Measurements from ENCODE around the gene PARVA.
"Not testable (repeated sequence)": the region's sequence is repeated elsewhere in the genome, so short reads cannot be mapped to it uniquely, and the experiment has no call there.

GRCh38 chr11:12357697-12358096 is 19.7 kb upstream of the PARVA start:
- TF ChIP-seq, protein P1, sequence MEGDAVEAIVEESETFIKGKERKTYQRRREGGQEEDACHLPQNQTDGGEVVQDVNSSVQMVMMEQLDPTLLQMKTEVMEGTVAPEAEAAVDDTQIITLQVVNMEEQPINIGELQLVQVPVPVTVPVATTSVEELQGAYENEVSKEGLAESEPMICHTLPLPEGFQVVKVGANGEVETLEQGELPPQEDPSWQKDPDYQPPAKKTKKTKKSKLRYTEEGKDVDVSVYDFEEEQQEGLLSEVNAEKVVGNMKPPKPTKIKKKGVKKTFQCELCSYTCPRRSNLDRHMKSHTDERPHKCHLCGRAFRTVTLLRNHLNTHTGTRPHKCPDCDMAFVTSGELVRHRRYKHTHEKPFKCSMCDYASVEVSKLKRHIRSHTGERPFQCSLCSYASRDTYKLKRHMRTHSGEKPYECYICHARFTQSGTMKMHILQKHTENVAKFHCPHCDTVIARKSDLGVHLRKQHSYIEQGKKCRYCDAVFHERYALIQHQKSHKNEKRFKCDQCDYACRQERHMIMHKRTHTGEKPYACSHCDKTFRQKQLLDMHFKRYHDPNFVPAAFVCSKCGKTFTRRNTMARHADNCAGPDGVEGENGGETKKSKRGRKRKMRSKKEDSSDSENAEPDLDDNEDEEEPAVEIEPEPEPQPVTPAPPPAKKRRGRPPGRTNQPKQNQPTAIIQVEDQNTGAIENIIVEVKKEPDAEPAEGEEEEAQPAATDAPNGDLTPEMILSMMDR (IDR thresholded peaks at IDR 0.05) = not testable (repeated sequence)
- TF ChIP-seq POLR2A (IDR thresholded peaks at IDR 0.05) = not testable (repeated sequence)
